H1 (cell line): Measurements from ENCODE around the gene ARL6IP4. TPM values are rescaled to one million over a fixed set of nuclear protein-coding genes. Genes with fewer than 3 reads are reported as not detected.

Source experiments
- CTCF ChIP-seq, 3 experiments: IDR thresholded peaks; 1 replicate in 2 of 3; 2 replicates in 1 of 3; pipeline versions ENCODE4 v1.5.1 to v1.6.1; 2011; ENCODE audit warnings: low read length in 3 of 3, mild to moderate bottlenecking in 3 of 3, inconsistent platforms in 2 of 3, low read depth in 1 of 3, moderate library complexity in 1 of 3; ENCODE audit not compliant: insufficient read depth in 1 of 3; ENCODE audit errors: control extremely low read depth in 1 of 3
- HDAC6 ChIP-seq: IDR thresholded peaks from one replicate; pipeline ENCODE4 v1.7.1; 2012; ENCODE audit warnings: low read depth, mild to moderate bottlenecking, inconsistent platforms, low read length, moderate library complexity
- JUND ChIP-seq: IDR thresholded peaks from 2 replicates; pipeline ENCODE4 v1.6.1; 2011; ENCODE audit warnings: mild to moderate bottlenecking, improper control_type of control experiment, low read length
- NANOG ChIP-seq: IDR thresholded peaks from 2 replicates; pipeline ENCODE4 v1.6.1; 2011; ENCODE audit warnings: low read length, low read depth, mild to moderate bottlenecking, inconsistent platforms; ENCODE audit not compliant: insufficient read depth, poor library complexity, severe bottlenecking
- SP1 ChIP-seq: IDR thresholded peaks from 2 replicates; pipeline ENCODE4 v1.6.1; 2011; ENCODE audit warnings: low read depth, low read length
- polyA plus RNA-seq, 7 experiments: library from polyadenylated mRNA; depleted of rRNA in 3 of 7; stranded (reverse) in 5 of 7; unstranded in 2 of 7; fragments of >200 nt in 5 of 7; fragments of 200-250 nt in 2 of 7; gene quantifications; 1 replicate in 5 of 7; 2 replicates in 1 of 7; 4 replicates in 1 of 7; pipeline versions ENCODE4 v1.2.1 to v1.2.3, GENCODE V29; 2011 to 2013; ENCODE audit warnings: missing spikeins in 2 of 7, mixed read lengths in 2 of 7
- total RNA-seq: library from RNA; stranded (reverse); fragmentation: NEBNext Ultra II Directional; extraction: Animal tissue kit (Norgen Biotek cat#: 25700); gene quantifications from 2 replicates; pipeline ENCODE4 v1.2.1, GENCODE V29; 2021

ARL6IP4 gene
- total and polyA plus RNA-seq, 2 of the 8 experiments (the other 6 are each of a cell fraction or from before 2014, with no cell fraction given), result 76.4 to 109 TPM

GRCh38 chr12:123005081-123005626 is 24.7 kb downstream of the ARL6IP4 start (continued):
- TF ChIP-seq HDAC6, result no peak
- no peak for TF ChIP-seq SP1
- TF ChIP-seq JUND, result no peak
- no peak for TF ChIP-seq CTCF (IDR thresholded peaks at IDR 0.05; ENCODE audit: control extremely low read depth in 1 of 3, insufficient read depth in 1 of 3, low read depth in 1 of 3, low read length in 3 of 3)
- TF ChIP-seq NANOG, result no peak
